Ammon's horn (tissue), 1 donor: ENCODE measurements around the gene SIGLEC6.

ENCODE experiments used
- DNase-seq: peaks from one replicate; pipeline ENCODE4 v3.0.0-alpha.2; 2016; ENCODE audit warnings: low spot score

The SIGLEC6 gene

DNA sequence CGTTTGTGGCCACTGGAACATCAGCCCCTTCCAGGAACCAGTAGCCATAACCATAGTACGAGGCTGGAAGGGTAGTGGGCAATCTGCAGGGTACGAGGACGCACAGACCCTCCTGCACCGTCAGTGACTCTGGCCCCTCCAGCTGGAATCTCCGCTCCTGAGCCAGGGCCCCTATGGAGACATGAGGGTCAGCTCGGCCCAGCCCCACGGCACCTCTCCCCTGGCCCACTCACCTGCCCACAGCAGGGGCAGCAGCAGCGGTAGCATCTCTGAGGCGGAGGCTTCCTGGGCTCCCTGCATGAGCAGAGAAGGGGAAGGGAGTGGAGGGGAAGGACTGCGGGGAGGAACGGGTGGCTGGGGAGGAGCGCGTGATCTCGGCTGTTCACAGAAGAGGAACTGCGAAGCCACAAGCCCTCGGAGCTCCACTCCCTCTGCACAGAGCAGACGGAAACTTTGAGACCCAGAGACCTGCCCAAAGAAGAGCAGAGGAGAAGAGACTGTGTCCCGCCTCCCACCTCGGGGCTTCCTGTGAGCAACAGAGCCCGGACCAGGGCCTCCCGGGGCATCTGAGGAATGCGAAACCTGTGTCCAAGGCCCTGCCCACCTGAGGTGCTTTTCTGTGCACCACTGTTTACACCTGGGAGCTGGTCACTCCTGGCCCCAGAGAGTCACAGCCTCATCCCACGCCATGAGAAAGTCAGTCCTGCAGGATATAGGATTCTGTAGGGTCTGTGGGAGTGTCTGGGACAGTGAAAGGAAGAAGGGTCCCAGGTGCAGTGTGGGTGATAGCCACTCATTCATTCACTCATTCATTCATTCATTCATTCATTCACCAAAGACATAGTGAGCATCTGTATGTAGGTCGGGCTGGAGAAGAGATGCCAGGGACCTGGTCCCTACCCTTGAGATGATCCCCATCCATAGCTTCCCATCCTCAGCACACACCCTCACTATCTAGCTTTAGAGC is at the start of gene SIGLEC6:
TSS of gene SIGLEC6 (minus strand) at position 322 of the 967 bp plus-strand sequence. CDS start at position 300, 22 bp downstream.
- peak; percentile 74 for DNase-seq

DNA sequence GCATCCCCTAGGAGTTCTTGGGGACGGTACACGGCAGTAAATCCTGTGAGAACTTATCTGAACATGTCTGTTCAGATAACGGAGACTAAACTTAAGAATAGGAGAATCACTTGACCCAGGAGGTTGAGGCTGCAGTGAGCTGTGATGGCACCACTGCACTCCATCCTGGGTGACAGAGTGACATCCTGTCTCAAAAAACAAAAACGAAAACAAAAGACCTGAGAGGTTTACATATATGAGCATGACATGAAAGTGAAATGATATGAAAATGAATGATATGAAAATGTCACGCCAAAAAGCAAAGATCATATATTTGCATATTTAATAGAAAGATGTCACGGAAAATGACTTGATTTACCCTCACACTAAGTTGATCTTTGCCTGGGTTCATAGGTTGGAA is 45.4 kb upstream of the SIGLEC6 start:
- no peak for DNase-seq

DNA sequence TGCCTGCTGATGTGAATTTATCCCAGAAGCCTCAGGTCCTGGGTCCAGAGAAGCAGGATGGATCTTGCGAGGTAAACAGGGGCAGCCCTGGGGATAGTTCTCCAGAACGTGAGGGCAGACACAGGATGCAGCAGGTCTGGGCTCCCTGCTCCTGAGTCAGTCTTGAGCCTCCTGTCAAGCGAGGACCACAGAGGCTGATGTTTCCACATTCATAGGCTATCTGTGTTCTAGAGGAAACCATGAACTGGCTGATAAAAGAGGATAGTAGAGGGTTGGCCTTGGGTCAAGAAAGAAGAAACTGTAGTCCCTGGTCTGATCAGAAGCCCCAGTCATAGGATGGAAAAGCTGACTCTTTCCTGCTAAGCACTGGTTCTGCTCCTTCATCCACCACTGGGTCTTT is 41.9 kb upstream of the SIGLEC6 start:
- DNase-seq: no peak

DNA sequence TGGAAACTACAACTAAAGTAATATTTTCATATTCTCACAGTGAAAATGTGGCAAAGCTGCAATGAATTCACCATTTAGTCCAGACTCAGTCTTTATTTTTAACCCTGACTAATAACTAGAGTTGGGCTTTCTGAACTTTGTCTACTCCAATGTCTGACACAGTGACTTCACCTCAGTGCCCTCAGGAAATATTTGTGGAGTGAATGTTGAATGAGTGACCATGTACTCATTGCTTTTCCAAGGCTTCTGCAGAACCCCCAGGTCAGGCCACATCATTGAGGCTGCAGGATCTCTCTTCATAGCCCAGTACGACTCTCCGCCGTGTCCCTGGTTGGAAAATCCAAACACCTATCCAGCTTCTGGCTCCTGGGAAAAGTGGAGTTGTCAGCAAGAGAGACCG is 41.4 kb upstream of the SIGLEC6 start:
- no peak for DNase-seq

DNA sequence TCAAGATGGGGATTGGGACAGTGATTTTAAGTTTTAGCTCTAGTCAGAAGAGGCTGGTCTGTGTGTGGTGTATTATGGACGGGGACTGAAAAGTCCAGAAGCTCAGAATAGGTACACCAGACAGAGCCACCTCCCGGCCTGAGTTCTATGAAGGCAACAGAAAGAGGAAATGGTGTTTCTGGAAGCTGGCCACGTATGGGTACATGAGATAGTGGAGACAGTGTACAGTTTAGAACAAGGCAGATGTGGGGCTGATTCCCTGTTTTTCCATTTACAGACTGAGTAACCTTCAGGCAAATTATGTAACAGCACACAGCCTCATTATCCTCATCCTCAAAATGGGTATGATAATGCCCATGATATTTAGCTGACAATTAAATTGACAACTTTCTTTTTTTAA is 40.9 kb upstream of the SIGLEC6 start:
- no peak for DNase-seq

DNA sequence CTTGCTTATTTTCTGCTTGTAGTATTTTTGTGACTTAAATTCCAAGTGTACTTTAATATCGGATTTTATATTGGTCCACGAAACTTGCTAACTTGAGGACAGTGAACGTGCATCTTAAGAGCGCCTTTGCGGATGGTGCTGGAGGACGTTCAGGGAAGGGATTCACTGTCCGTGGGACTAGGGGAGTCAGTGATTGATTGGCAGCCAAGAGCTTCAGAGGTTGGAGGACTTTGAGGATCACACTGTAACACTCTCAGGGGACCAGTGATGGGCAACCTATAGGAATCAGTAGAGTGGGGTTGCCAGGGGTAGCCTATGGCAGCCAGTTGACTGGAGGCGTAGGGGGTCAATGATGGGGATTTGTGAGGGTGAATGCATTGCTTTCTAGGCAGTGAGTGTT is 40.1 kb upstream of the SIGLEC6 start:
- DNase-seq: no peak

DNA sequence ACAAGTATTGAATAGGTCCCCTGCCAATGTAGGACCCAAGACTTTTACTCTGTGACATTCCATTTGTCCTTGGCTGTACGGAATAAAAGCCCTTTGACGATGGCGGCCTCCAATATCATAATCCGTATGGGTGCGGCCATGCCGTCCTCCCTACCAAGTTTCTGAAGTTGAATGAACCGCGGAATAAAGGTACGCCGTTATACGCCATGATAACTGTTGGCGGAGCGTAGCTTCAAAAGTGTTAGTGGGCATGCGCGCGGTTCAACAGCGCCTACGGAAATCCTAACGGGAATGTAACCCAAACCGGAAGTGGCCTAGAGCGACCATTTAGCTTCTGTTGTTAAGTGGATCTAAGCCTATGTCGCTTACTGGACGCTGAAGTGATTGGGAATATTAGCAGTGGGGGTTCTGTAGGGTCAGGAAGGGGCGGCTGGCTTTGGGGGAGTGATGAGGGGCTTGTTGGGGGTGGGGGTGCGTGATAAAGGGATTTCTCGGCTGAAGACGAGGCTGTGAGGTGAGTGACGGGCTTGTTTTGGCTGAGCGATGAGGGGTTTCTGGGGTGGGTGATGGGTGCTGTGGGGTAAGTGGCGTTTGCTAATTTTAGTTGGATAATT is 39.6 kb upstream of the SIGLEC6 start, which contains the start of gene ZNF175:
TSS of gene ZNF175 (plus strand) at position 322 of the 614 bp plus-strand sequence. CDS start 2,047 bp downstream, outside the sequence.
- DNase-seq: peak; percentile 98

DNA sequence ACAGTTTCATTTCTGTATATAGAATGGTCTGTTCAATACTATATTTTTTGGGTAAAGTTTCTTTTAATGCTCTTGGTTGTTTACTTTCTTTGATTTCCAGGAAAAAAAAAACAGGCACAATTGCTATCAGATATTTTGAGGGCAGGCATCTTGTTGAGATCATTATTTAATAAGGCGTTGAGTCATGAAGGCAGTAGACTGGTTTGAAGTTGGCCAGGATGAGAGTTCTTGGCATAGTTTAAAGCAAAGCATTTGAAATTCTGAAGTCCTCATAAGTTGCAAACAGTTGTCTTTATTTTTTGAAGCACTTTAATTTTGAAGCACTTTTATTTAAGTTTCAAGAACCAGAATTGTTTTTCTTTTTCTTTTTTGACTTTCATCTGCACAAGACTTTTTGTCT is 37.0 kb upstream of the SIGLEC6 start:
- no peak for DNase-seq

DNA sequence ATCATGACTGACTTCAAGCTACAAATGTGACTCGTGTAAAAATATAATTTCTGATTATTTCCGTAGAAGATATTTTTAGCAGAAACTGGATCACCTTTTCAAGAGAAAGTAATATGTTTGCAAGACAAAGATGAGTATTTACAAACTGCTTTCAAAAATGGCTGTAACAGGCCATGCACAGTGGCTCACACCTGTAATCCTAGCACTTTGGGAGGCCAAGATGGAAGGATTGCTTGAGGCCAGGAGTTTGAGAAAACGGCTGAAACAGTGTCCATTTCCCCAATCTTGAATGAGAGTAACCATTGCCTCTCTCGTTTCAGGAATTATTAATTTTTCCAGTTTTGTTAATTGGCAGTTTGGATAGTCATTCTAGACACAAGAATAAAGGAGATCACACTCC is 36.1 kb upstream of the SIGLEC6 start:
- no peak for DNase-seq

DNA sequence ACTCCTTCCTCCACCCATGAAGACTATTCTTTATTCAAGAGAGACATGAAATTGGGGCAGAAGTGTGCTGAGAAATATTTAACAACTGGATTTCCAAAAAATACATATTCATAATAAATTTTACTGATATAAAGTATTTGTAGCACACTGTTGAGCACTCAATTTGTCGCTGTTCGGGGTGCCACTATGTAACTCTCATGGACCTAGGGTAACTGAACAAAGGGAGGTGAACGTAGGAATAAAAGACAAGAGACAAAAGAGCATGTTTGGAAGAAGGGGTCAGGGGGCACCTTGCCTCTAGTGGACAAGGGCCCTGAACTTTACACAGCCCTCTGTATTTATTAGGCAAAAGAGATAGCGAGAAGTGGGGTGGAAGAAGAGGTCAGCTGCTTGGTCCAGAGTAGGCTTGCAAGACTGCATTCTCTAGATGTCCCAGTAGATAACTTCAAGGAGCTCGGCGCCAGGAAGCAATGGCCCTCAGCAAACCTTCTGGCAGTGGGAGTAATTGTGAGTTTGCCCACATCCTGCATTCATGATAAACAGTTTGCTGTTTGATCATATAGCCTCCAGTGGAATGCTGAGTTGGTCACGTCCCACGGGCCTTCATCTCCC is 35.1 kb upstream of the SIGLEC6 start:
- no peak for DNase-seq

DNA sequence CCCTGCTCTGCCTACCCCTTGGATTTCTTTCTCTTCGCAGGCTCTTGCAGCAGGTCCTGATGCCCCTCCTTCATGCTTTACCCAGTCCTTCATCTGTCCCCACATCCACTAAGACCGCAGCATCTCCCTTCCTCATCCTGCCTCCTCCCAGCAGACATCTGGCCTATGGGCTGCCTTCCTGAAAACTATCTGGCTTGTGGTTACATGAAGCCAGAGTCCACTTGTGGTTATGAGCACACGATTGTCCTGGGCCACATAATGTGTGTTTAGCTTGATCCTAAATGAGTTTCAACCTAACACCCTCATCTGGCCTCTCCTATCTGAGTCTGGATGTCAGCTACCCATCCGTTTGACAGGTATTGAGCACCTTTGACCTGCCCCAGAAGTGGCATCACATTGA is 34.1 kb upstream of the SIGLEC6 start:
- DNase-seq: no peak

DNA sequence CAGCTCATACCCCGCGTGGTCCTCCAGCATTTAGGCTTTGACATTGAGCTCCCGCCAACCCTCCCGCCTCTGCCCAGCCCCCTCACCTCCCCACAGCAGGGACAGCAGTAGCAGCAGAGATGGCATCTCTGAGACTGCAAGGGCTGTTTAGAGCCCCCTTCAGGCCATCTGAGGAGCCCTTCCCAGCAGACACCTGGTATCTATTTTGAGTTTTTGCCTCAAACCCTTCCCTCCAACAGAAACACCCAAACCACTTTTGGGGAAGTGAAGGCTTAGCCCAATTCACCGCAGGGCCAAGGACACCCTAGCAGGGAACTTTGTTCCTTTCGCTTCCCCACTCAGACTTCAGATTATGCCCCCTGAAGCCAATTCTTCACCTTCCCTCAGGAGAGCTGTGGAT is 33.3 kb upstream of the SIGLEC6 start:
- DNase-seq: no peak

DNA sequence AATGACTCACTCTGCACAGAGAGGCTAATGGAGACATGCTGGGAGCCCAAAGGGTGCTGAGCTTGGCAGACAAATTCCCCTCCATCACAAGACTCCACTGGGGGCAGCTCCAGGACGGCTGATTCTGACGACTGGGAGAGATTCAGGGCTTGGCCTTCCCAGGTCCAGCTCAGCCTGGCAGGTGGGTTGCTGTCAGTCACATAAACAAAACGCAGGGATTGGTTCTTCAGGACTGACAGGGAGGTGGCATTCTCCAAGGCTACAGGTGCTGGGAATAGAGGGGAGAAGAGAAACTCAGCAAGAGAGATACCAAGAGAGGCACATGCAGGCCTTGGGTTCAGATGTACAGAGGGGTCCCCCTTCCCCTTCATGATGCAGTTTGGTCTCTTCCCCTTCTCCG is 28.9 kb upstream of the SIGLEC6 start:
- no peak for DNase-seq

DNA sequence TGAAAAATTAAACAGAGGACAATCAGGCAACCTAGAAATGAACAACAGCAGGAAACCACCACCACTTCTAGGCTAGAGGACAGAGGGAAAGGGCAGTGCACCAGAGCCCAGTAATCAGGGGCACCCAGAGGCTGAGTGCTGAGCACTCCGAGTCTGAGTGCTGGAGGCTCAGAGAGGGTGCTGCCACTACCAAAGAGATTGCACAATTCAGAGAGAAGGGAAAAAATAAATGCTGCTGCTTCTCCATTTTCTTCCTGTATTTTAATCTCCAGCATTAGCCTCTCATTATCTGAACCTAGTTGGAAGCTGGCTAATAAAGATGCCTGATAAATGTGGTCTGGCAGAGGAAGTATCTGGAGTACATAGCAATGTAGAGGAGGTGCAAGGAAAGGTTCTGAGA is 27.8 kb upstream of the SIGLEC6 start:
- no peak for DNase-seq

DNA sequence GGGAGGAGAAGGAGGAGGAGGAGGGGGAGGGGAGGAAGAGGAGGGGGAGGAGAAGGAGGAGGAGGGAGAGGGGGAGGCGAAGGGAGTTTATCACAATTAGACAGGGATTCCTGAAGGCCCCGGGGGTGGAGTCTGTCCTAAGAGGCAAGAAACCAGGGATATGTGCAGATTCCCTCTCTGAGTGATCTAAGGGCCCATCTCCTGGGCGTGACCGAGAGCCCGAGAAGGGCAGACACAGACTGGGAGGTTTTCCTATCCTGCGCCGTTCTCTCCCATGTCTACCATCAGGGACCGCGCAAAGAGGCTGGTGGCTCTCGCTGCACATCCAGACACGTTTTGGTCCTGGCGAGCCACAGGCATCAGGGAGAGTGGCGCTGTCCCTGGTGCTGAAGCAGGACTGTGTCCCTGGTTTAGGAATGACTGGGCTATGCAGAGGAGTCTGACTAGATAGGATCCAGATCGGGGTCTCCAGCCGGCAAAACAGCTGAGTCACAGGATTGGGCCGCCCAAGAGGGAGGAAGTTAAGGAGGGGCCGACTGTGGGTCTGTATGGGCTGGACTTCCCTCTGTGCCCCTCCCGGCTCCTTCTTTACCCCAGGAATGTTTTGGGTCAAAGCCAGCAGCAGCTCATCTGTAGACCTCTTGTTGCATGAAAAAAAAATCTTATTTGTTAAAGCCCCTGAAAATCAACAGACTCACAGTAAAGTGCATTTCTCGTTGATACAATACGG is 21.7 kb upstream of the SIGLEC6 start:
- DNase-seq: peak; percentile 65

DNA sequence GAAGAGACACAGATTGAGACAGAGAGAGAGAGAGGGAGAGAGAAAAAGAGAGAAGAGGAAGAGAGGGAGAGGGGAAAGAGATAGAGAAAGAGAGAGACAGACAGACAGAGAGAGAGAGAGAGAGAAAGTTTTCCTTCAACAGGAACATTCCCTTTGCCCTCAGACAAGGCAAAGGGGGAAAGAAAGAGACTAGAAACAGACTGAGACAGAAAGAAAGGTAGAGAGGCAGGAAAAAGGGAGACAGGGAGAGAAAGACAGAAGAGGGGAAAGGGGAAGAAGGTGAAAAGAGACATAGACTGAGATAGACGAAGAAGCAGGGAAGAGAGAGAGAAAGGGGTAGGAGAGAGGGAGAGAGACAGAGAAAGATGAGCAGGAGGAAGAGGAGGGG is 21.1 kb upstream of the SIGLEC6 start:
- DNase-seq: no peak

DNA sequence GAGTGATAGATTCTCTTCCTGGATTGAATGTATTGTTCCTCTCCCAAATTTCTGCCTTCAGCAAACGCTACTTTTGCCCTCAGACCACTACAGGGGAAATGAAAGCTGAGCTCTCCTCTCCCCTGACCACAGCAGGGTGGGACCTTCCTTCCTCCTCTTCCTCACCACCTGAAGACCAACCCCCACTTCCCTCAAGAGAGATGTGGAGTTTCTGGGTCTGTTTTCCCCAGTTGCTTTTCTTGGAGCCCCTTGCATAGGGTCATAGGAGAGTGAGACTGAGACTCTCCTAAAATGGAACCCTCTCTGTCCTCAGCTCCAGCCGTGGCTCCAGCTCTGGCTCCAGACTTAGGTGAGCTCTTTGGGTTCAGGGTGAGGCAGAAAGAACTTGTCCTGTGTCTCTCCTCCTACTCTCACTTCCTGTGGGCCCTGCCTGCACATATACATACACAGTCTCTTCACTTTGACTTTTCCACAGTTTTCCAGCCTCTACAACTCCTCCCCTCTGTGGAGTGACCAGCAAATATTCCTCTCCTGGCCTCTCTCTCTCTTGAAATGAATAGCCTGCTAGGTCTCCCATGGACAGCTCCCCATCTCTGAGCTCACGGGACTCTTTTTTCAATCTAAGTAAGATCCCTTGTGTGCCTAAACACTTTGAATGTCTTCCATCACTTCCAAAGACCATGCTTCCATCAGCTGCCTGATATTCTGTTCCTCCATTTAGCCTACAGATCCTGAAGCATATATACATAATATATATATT is 20.4 kb upstream of the SIGLEC6 start:
- DNase-seq: no peak

DNA sequence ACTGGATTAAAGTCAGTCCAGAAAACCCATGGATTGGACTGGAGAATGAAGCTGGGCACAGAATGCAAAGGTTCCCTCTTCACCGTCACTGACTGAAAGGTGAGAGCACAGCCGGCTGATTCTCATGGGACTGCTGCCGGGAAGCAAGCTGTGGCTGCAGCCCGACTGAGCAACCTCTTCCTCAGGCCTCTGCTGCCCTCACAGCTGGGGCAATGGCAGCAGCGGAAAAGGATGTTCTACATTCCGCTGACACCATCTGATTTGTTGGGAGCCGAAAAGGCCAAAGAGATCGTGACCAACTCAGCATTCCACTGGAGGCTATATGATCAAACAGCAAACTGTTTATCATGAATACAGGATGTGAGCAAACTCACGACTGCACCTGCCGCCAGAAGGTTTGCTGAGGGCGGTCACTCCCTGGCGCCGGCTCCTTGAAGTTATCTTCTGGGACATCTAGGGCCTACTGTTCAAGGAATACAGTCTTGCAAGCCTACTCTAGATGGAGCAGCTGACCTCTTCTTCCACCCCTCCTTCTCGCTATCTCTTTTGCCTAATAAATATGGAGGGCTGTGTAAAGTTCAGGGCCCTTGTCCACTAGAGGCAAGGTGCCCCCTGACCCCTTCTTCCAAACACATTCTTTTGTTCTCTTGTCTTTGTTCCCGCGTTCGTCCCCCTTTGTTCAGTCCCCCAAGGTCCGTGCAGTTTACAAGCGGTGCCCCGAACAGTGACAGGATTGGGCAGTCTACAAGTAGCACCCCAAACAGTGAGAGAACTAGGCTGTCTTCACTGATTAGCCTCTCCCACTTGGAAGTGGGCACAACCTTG is 19.6 kb upstream of the SIGLEC6 start:
- DNase-seq: no peak

DNA sequence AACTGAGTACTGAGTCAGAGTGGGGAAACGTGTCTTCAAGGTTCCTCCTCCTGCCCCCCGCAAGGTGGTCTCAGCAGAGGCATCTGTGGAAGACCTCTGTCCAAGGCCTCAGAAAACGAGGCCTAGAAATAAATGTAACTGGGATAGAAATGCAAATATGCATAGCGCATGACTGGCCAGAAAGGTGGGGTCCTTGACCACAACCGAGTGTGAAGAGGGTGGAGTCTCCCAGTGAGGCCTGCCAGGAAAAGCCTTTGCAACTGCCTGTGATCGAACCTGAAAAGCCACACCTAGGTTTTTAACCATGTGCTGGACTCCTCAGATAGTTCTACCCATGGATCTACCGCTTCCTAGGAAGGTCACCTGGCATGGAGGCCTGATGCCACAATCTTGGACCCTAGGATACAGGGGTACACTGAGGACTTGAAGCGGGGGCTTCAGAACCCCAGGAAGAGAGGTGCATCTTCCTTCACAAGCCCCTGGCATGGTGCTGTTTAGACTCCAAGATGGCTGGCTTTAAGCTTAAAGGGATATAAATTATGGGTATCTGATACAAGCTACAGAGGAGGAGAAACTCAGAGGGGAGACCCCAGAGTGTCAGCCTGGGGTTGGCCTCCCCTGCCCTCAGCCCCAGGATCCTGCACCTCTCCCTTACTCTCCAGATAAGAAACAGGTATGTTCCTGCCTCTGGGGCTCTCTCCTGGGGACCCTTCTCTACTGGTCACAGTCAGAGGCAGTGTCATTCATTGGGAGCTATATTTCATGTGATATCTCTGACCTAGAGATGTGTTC is 18.3 kb upstream of the SIGLEC6 start:
- no peak for DNase-seq

DNA sequence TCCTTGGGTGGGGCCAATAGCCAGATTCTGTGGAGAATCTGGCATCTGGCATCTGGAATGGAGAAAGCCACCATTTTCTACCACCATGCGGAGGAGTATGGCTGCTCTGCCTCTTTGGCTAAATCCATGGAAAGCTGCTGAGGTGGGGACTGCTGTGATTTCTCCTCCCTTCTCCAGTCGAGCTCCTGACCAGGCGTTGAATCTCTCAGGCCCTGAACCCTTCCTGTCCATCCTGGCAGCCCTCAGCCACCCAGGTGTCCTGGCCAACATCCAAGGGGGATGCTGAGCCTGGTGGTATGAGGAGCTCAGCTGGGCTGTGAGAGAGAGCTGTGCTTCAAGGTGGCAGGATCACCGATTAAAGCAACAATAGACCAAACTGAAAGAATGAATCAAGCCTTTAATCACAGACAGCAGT is 17.4 kb upstream of the SIGLEC6 start:
- no peak for DNase-seq
